Vagina (tissue), 2 donors: Measurements from ENCODE around the gene PACS2. TPM values are rescaled to one million over a fixed set of nuclear protein-coding genes. Genes with fewer than 3 reads are reported as not detected.

Experiments
- DNase-seq, 2 donors: peaks; one replicate each; pipeline ENCODE4 v3.0.0-alpha.2; 2017; ENCODE audit errors: extremely low spot score in 2 of 2
- H3K27ac ChIP-seq: fragments of 200-600 bp; sonication (generic); one replicate; pipeline ENCODE4 v1.5.1; 2019
- H3K27me3 ChIP-seq: fragments of 200-600 bp; sonication (generic); one replicate; pipeline ENCODE4 v1.5.1; 2019
- H3K36me3 ChIP-seq, 2 donors: fragments of 200-600 bp; sonication (generic); one replicate each; pipeline ENCODE4 v1.5.1; 2017 to 2019
- H3K4me1 ChIP-seq: fragments of 200-600 bp; sonication (generic); one replicate; pipeline ENCODE4 v1.5.1; 2019
- H3K4me3 ChIP-seq, 2 donors: fragments of 200-600 bp; sonication (generic); 1 replicate in 1 of 2; 2 replicates in 1 of 2; pipeline ENCODE4 v1.5.1; 2016 to 2019
- H3K9me3 ChIP-seq: fragments of 200-600 bp; sonication (generic); one replicate; pipeline ENCODE4 v1.5.1; 2019
- POLR2A ChIP-seq, 2 donors: fragments of 450-650 bp; IDR thresholded peaks; one replicate each; pipeline ENCODE4 v1.6.1; 2017; ENCODE audit warnings: antibody characterized with exemption in 2 of 2, mild to moderate bottlenecking in 2 of 2, moderate library complexity in 2 of 2
- POLR2AphosphoS5 ChIP-seq, 2 donors: sonication (generic); formaldehyde crosslinking; IDR thresholded peaks; one replicate each; pipeline ENCODE4 v1.9.0; 2017; ENCODE audit warnings: antibody characterized with exemption in 2 of 2, mild to moderate bottlenecking in 2 of 2, low read depth in 1 of 2; ENCODE audit not compliant: insufficient read depth in 1 of 2
- intact Hi-C: fragments of 100-400 bp; cut with DNase I; formaldehyde crosslinking; loops from one replicate; pipeline ENCODE4 v1.15.1; 2023
- total RNA-seq: library from RNA; depleted of rRNA; stranded (reverse); fragments of >200 nt; gene quantifications from one replicate; pipeline ENCODE4 v1.2.3, GENCODE V29; 2016
- TF ChIP-seq, protein P1 (sequence below), 3 experiments: fragments of 450-650 bp in 2 of 3; fragments of 200-600 bp in 1 of 3; sonication (generic) in 1 of 3; IDR thresholded peaks; one replicate each; pipeline ENCODE4 v1.5.1; 2017 to 2019; ENCODE audit warnings: antibody characterized with exemption in 3 of 3, mild to moderate bottlenecking in 2 of 3, moderate library complexity in 2 of 3

Gene PACS2
- total RNA-seq, 1 donor from 2014 or later = 64.8 TPM

GRCh38 chr14:105315941-105316576 lies 1.5 kb downstream of the PACS2 start:
- Histone ChIP-seq H3K27ac (peak overlapping the region; percentile 75), H3K4me3 (peak overlapping the region; percentile 72 to 92), H3K9me3 (no peaks in the 10 kb centered on the region), H3K4me1 (peaks cover 42% of the 10 kb centered on the region), H3K27me3 (no peaks in the 10 kb centered on the region), H3K36me3 (no peaks in the 10 kb centered on the region)
- TF ChIP-seq, protein P1, sequence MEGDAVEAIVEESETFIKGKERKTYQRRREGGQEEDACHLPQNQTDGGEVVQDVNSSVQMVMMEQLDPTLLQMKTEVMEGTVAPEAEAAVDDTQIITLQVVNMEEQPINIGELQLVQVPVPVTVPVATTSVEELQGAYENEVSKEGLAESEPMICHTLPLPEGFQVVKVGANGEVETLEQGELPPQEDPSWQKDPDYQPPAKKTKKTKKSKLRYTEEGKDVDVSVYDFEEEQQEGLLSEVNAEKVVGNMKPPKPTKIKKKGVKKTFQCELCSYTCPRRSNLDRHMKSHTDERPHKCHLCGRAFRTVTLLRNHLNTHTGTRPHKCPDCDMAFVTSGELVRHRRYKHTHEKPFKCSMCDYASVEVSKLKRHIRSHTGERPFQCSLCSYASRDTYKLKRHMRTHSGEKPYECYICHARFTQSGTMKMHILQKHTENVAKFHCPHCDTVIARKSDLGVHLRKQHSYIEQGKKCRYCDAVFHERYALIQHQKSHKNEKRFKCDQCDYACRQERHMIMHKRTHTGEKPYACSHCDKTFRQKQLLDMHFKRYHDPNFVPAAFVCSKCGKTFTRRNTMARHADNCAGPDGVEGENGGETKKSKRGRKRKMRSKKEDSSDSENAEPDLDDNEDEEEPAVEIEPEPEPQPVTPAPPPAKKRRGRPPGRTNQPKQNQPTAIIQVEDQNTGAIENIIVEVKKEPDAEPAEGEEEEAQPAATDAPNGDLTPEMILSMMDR (IDR thresholded peaks at IDR 0.05) = no peak
- no peak for TF ChIP-seq POLR2A (IDR thresholded peaks at IDR 0.05)
- intact Hi-C loops = no loop called here
- DNase-seq = no peak

GRCh38 chr14:105316577-105316941 lies 2.0 kb downstream of the PACS2 start:
- Histone ChIP-seq H3K4me3 (peak overlapping the region; percentile 72 to 92), H3K4me1 (peaks cover 42% of the 10 kb centered on the region), H3K27ac (no peak overlapping the region), H3K9me3 (no peaks in the 10 kb centered on the region), H3K27me3 (no peaks in the 10 kb centered on the region), H3K36me3 (no peaks in the 10 kb centered on the region)
- intact Hi-C loops = no loop called here
- TF ChIP-seq, protein P1 (IDR thresholded peaks at IDR 0.05) = no peak
- TF ChIP-seq POLR2A (IDR thresholded peaks at IDR 0.05) (no peak), POLR2AphosphoS5 (IDR thresholded peaks at IDR 0.05; ENCODE audit: insufficient read depth in 1 of 2, low read depth in 1 of 2) (no peak)
- DNase-seq = no peak

DNA sequence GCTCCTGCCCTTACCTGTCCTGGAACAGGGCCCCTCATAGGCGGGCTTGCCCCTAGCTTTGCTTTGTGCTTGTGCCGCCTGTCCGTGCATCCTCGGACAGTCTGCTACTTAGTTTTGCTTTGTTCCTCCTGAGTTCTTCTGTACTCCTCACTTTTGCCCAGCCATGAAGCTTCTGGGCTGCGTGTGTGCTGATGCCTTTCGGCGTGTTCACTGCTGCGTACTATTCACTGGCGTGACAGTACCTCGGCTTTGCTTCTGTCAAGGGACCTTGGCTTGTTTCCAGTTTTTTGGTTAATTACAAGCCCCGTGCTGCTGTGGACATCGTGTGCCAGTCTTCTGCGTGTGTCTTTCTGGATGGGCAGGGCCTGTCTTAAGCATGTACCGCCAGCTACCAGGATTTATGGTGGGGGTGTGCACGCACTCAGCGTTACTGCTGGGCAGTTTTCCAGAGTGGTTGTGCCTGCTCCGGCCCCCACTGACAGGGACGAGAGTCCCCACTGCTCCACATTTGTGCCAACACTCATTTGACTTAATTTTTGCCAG lies 2.5 kb downstream of the PACS2 start:
- intact Hi-C loops = no loop called here
- no peaks in the 10 kb centered on the region for H3K27me3 ChIP-seq
- peaks cover 42% of the 10 kb centered on the region for H3K4me1 ChIP-seq
- H3K36me3 ChIP-seq = no peaks in the 10 kb centered on the region
- DNase-seq = no peak
- H3K4me3 ChIP-seq = peak overlapping the region; percentile 17 to 92
- H3K27ac ChIP-seq = peak overlapping the region; percentile 36
- H3K9me3 ChIP-seq = no peaks in the 10 kb centered on the region
- TF ChIP-seq POLR2A (IDR thresholded peaks at IDR 0.05) (no peak), POLR2AphosphoS5 (IDR thresholded peaks at IDR 0.05; ENCODE audit: insufficient read depth in 1 of 2, low read depth in 1 of 2) (no peak)
- TF ChIP-seq, protein P1 (IDR thresholded peaks at IDR 0.05) = no peak

DNA sequence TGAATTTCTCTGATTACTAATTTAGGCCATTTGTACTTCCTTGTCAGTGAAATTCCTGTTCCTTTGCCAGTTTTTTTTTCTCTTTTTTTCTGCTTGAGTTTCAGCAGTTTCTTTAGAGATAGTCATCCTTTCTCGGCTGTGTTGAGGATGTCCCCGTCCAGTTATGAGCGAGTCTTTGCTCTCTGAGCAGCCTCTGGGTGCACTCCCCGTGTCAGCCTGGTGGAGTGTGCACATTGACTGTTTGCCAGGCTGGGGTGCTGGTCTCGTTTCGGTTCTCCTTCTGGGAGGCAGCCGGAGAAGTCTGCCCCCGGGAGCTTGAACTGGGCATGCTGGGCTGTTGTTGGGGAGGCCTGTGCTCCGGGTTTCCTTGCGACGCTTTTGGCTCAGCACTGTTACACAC lies 3.0 kb downstream of the PACS2 start:
- intact Hi-C loops = no loop called here
- Histone ChIP-seq H3K4me3 (peak overlapping the region in 1 of 2 donors; percentile 17), H3K9me3 (no peaks in the 10 kb centered on the region), H3K27ac (peak overlapping the region; percentile 36), H3K27me3 (no peaks in the 10 kb centered on the region), H3K4me1 (peaks cover 42% of the 10 kb centered on the region), H3K36me3 (no peaks in the 10 kb centered on the region)
- no peak for TF ChIP-seq POLR2A (IDR thresholded peaks at IDR 0.05)
- TF ChIP-seq, protein P1 (IDR thresholded peaks at IDR 0.05) = no peak
- no peak for TF ChIP-seq POLR2AphosphoS5 (IDR thresholded peaks at IDR 0.05; ENCODE audit: insufficient read depth in 1 of 2, low read depth in 1 of 2)
- DNase-seq = no peak

- TF ChIP-seq, protein P1 (IDR thresholded peaks at IDR 0.05) = no peak
- TF ChIP-seq POLR2A (IDR thresholded peaks at IDR 0.05) (no peak), POLR2AphosphoS5 (IDR thresholded peaks at IDR 0.05; ENCODE audit: insufficient read depth in 1 of 2, low read depth in 1 of 2) (no peak)
- intact Hi-C loops = no loop called here
- no peak overlapping the region for H3K27ac ChIP-seq
- no peak overlapping the region for H3K4me3 ChIP-seq
- no peak for DNase-seq
- peaks cover 21% of the 10 kb centered on the region for H3K4me1 ChIP-seq
- no peaks in the 10 kb centered on the region for H3K36me3 ChIP-seq
- no peaks in the 10 kb centered on the region for H3K9me3 ChIP-seq
- H3K27me3 ChIP-seq = no peaks in the 10 kb centered on the region
These were observed 8.4 kb downstream of the PACS2 start for GRCh38 chr14:105322791-105323556.
